NB4 (cell line): Measurements from ENCODE around the gene NRL.

Experiments
- DNase-seq: peaks from one replicate; pipeline ENCODE4 v3.0.0; 2010; ENCODE audit warnings: low read depth
- H3K4me3 ChIP-seq: one replicate; pipeline ENCODE4 v1.5.1; 2011; ENCODE audit warnings: mild to moderate bottlenecking, low read depth, low read length, moderate library complexity
- MYC ChIP-seq: IDR thresholded peaks from 2 replicates; pipeline ENCODE4 v1.6.1; 2011; ENCODE audit warnings: low read depth, low read length
- POLR2A ChIP-seq: IDR thresholded peaks from 2 replicates; pipeline ENCODE4 v1.6.1; 2011; ENCODE audit warnings: mild to moderate bottlenecking; ENCODE audit not compliant: insufficient read length; ENCODE audit errors: extremely low read depth
- TF ChIP-seq, protein P1 (sequence below): IDR thresholded peaks from one replicate; pipeline ENCODE4 v1.5.1; 2012; ENCODE audit warnings: low read depth, low read length
- TF ChIP-seq, protein P2 (sequence below): IDR thresholded peaks from 2 replicates; pipeline ENCODE4 v1.6.1; 2011; ENCODE audit warnings: low read depth, low read length

The NRL gene

DNA sequence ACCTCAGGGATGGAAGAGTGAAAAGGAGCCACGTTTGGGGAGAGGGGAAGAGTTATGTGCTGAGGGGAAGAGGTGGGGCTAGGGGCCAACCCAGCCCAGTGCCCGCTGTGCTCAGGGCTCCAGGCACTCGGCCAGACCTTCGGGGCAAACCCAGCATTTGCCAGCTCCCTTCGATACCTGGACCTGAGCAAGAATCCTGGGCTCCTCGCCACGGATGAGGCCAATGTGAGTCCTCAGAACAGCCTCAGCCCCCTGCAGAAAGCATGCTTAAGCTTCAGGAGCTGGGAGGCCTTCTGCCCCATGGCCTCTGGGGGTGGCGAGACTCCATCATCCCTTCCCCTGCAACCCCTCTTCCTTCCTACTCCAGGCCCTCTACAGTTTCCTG, 58.0 kb downstream of the NRL start:
- no peak for DNase-seq
- TF ChIP-seq MYC: no peak
- TF ChIP-seq, protein P1, sequence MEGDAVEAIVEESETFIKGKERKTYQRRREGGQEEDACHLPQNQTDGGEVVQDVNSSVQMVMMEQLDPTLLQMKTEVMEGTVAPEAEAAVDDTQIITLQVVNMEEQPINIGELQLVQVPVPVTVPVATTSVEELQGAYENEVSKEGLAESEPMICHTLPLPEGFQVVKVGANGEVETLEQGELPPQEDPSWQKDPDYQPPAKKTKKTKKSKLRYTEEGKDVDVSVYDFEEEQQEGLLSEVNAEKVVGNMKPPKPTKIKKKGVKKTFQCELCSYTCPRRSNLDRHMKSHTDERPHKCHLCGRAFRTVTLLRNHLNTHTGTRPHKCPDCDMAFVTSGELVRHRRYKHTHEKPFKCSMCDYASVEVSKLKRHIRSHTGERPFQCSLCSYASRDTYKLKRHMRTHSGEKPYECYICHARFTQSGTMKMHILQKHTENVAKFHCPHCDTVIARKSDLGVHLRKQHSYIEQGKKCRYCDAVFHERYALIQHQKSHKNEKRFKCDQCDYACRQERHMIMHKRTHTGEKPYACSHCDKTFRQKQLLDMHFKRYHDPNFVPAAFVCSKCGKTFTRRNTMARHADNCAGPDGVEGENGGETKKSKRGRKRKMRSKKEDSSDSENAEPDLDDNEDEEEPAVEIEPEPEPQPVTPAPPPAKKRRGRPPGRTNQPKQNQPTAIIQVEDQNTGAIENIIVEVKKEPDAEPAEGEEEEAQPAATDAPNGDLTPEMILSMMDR: no peak
- TF ChIP-seq POLR2A: no peak
- TF ChIP-seq, protein P2, sequence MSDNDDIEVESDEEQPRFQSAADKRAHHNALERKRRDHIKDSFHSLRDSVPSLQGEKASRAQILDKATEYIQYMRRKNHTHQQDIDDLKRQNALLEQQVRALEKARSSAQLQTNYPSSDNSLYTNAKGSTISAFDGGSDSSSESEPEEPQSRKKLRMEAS: no peak
- no peak overlapping the region for H3K4me3 ChIP-seq

DNA sequence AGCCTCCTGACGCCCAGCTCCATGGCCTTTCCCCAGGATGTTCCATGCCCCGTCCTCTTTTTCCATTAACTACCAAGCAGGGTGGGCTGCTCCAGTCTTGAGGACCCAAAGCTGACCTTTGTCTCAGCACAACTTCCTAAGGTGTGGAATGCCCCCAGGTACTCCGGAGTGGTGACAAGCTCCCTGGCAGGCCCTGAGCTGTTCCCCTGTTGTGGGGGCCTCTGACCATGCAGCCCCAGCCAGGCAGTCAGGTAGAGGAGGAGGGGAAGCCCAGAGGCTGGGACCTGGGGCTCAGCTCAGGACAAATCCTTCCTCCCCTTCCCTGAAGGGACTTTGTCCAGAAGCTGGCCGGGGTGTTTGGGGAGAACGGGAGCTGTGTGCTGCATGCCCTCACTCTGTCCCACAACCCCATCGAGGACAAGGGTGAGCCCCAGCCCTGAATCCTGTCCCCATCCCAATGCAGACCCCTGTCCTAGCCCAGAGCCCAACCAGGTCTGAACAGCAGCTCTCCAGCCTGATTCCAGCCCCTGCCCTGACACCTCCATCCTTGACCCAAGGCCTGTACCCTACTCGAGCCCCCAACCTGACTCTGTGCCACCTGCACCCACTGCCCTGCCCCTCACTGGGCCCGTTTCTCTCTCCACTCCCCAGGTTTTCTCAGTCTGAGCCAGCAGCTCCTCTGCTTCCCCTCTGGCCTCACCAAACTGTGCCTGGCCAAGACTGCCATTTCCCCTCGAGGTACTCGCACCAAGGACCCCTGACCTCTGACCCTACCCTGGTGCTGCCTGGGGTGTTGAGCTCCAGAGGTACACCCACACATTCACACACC, 58.6 kb downstream of the NRL start:
- H3K4me3 ChIP-seq: no peak overlapping the region
- no peak for TF ChIP-seq POLR2A
- TF ChIP-seq, protein P2: no peak
- TF ChIP-seq, protein P1: no peak
- no peak for TF ChIP-seq MYC
- no peak for DNase-seq

DNA sequence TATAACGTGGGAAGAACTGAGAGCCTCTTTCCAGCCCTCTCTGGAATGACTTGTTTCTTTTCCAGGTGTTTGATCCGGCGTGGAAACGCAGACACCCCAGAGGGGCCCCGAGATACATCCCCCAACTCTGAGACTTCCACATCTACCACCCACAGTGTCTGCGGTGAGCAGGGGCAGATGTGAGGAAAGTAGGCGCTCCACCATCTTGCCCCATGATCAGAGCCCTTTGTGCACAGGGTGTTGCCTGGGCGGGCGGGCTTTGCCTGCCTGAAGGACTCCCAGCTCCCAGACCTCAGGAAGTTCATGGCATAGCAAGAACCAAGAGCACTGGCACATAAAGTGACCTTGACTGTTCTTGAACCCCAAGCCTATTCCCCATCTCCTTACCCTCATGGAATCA, 60.1 kb downstream of the NRL start:
- TF ChIP-seq, protein P2: no peak
- TF ChIP-seq MYC (no peak), POLR2A (no peak)
- TF ChIP-seq, protein P1: no peak
- no peak overlapping the region for H3K4me3 ChIP-seq
- no peak for DNase-seq

DNA sequence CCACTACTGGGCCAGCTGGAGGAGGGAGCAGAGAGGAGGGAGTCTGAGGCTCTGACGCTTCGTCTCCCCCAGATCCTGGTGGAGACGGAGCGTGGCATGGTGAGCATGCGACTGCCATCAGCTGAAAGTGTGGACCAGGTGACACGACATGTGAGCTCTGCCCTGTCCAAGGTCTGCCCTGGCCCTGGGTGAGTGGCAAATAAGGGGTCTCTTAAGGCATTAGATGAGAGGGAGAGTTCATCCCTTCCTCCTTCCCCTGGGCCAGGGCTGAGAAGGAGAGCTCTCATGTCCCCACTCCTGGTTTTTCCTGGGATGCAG, 60.5 kb downstream of the NRL start:
- no peak for DNase-seq
- TF ChIP-seq, protein P2: no peak
- TF ChIP-seq MYC: no peak
- TF ChIP-seq, protein P1: no peak
- TF ChIP-seq POLR2A: no peak
- H3K4me3 ChIP-seq: no peak overlapping the region

DNA sequence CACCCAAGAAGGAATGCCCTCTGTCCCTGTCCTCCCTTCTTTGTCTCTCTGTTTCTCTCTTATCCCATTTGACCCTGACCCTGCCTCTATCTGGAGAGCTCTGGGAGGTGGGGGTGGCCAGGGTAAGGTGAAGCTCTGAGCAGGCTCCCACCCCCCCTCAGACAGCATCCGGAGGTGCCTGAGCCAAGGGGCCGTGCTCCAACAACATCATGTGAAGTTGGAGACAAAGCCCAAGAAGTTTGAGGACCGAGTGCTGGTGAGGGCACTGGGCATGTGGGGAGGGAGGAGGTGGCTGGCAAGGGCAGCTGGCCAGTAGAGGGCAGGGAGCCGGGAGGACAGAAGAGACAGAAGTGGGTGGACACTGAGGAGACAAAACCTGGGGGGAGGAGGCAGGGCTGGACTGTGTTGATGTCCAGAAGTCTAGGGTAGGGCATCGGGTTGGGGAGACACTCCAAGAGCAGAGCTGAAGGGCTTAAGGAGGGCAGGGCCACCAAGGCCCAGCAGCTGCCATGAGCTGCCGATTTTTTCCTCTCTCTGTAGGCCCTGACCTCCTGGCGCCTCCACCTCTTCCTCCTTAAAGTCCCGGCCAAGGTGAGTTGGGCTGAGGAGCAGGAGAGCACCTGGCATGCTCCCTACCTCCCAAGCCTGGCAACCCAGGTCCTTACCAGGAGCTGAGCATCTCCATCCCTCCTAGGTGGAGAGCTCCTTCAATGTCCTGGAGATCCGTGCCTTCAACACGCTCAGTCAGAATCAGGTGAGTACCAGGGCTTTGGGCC, 61.0 kb downstream of the NRL start:
- TF ChIP-seq MYC (no peak), POLR2A (no peak)
- TF ChIP-seq, protein P1: no peak
- TF ChIP-seq, protein P2: no peak
- DNase-seq: no peak
- no peak overlapping the region for H3K4me3 ChIP-seq
